HG03457 (cell line): ENCODE results near the gene TAF1C.
A peak's percentile ranks its signal among the peaks of the same experiment; 100 is the strongest.
"Not testable (repeated sequence)": the region's sequence is repeated elsewhere in the genome, so short reads cannot be mapped to it uniquely, and the experiment has no call there.

Source experiments
- ATAC-seq: cut with Tn5 transposase; IDR thresholded peaks from one replicate; pipeline ENCODE4 v1.9.1; 2021; ENCODE audit warnings: moderate number of reproducible peaks; ENCODE audit not compliant: unreplicated experiment

Gene TAF1C

GRCh38 chr16:84186685-84187437, at the start of gene TAF1C:
TAF1C (minus strand) TSS chr16:84187057; CDS start chr16:84184988, 2,069 bp downstream.
- peak; percentile 92 for ATAC-seq

- no peak for ATAC-seq
These were observed 47.7 kb upstream of the TAF1C start for GRCh38 chr16:84234321-84235241.

- ATAC-seq = no peak
These were observed 46.9 kb upstream of the TAF1C start for GRCh38 chr16:84233748-84234147.

GRCh38 chr16:84232969-84233368, 46.1 kb upstream of the TAF1C start:
- no peak for ATAC-seq

GRCh38 chr16:84232060-84232459, 45.2 kb upstream of the TAF1C start:
- ATAC-seq = no peak

- no peak for ATAC-seq
These were observed 42.6 kb upstream of the TAF1C start for GRCh38 chr16:84229471-84229870.

- no peak for ATAC-seq
These were observed 41.5 kb upstream of the TAF1C start for GRCh38 chr16:84228256-84228838.

GRCh38 chr16:84227548-84227947, 40.7 kb upstream of the TAF1C start:
- no peak for ATAC-seq

GRCh38 chr16:84226026-84226425, 39.2 kb upstream of the TAF1C start:
- ATAC-seq = no peak

- ATAC-seq = no peak
These were observed 38.7 kb upstream of the TAF1C start for GRCh38 chr16:84225571-84225970.

- no peak for ATAC-seq
These were observed 38.3 kb upstream of the TAF1C start for GRCh38 chr16:84225126-84225525.

- no peak for ATAC-seq
These were observed 37.7 kb upstream of the TAF1C start for GRCh38 chr16:84224554-84224953.

GRCh38 chr16:84223456-84223855, 36.6 kb upstream of the TAF1C start:
- ATAC-seq = no peak

- ATAC-seq = no peak
These were observed 34.0 kb upstream of the TAF1C start for GRCh38 chr16:84220851-84221250.

- no peak for ATAC-seq
These were observed 32.1 kb upstream of the TAF1C start for GRCh38 chr16:84218956-84219355.

- no peak for ATAC-seq
These were observed 31.4 kb upstream of the TAF1C start for GRCh38 chr16:84218176-84218823.

- ATAC-seq = not testable (repeated sequence)
These were observed 29.3 kb upstream of the TAF1C start for GRCh38 chr16:84216144-84216543.

- ATAC-seq = no peak
These were observed 28.7 kb upstream of the TAF1C start for GRCh38 chr16:84215531-84215930.

- ATAC-seq = no peak
These were observed 27.7 kb upstream of the TAF1C start for GRCh38 chr16:84214451-84215066.

- no peak for ATAC-seq
These were observed 25.8 kb upstream of the TAF1C start for GRCh38 chr16:84212631-84213030.

GRCh38 chr16:84212154-84212553, 25.3 kb upstream of the TAF1C start:
- ATAC-seq = no peak
